HuH-7.5 (cell line): ENCODE measurements around the gene ZNF638.

Experiments
- DNase-seq: peaks from one replicate; pipeline ENCODE4 v3.0.0; 2011; ENCODE audit warnings: low spot score

The ZNF638 gene

GRCh38 chr2:71333619-71334018, 2.0 kb downstream of the ZNF638 start:
- no peak for DNase-seq

GRCh38 chr2:71336384-71336783, 4.8 kb downstream of the ZNF638 start:
- no peak for DNase-seq

GRCh38 chr2:71336802-71337201, 5.2 kb downstream of the ZNF638 start:
- no peak for DNase-seq

GRCh38 chr2:71337776-71338175, 6.2 kb downstream of the ZNF638 start:
- DNase-seq: no peak

- no peak for DNase-seq
Measured at GRCh38 chr2:71339685-71340084, 8.1 kb downstream of the ZNF638 start.

GRCh38 chr2:71340176-71340575, 8.6 kb downstream of the ZNF638 start:
- no peak for DNase-seq

GRCh38 chr2:71341645-71342044, 10.1 kb downstream of the ZNF638 start:
- DNase-seq: no peak

GRCh38 chr2:71346065-71346464, 14.5 kb downstream of the ZNF638 start:
- no peak for DNase-seq

- DNase-seq: no peak
Measured at GRCh38 chr2:71347517-71347916, 15.9 kb downstream of the ZNF638 start.

GRCh38 chr2:71348302-71348701, 16.7 kb downstream of the ZNF638 start:
- DNase-seq: no peak

GRCh38 chr2:71353248-71353647, 21.7 kb downstream of the ZNF638 start:
- DNase-seq: no peak

GRCh38 chr2:71358931-71359671, 27.5 kb downstream of the ZNF638 start:
- DNase-seq: no peak

GRCh38 chr2:71360434-71360975, 28.9 kb downstream of the ZNF638 start:
- DNase-seq: no peak

GRCh38 chr2:71361631-71362030, 30.0 kb downstream of the ZNF638 start:
- DNase-seq: no peak

- no peak for DNase-seq
Measured at GRCh38 chr2:71362447-71362846, 30.9 kb downstream of the ZNF638 start.

- no peak for DNase-seq
Measured at GRCh38 chr2:71370015-71370414, 38.4 kb downstream of the ZNF638 start.

GRCh38 chr2:71372042-71372441, 40.5 kb downstream of the ZNF638 start:
- DNase-seq: no peak

GRCh38 chr2:71379086-71379485, 47.5 kb downstream of the ZNF638 start:
- DNase-seq: no peak

- no peak for DNase-seq
Measured at GRCh38 chr2:71380665-71381064, 49.1 kb downstream of the ZNF638 start.

- no peak for DNase-seq
Measured at GRCh38 chr2:71385012-71385411, 53.4 kb downstream of the ZNF638 start.

- no peak for DNase-seq
Measured at GRCh38 chr2:71388214-71388613, 56.6 kb downstream of the ZNF638 start.

- no peak for DNase-seq
Measured at GRCh38 chr2:71389384-71390072, 57.9 kb downstream of the ZNF638 start.

GRCh38 chr2:71393216-71393615, 61.6 kb downstream of the ZNF638 start:
- no peak for DNase-seq
